Measurements from ENCODE around the gene EBF4. TPM values are rescaled to one million over a fixed set of nuclear protein-coding genes. Genes with fewer than 3 reads are reported as not detected.

EBF4 gene
- total RNA-seq, 1 donor: 0.09 TPM

- peak; percentile 77 for TF ChIP-seq CTCF (IDR thresholded peaks at IDR 0.05; ENCODE audit: insufficient read depth, low read length)
- DNase-seq (ENCODE audit: low read depth): peak; percentile 33
- peak overlapping the region; percentile 55 for H3K4me3 ChIP-seq (ENCODE audit: low read depth, low read length)
These were observed 60.2 kb downstream of the EBF4 start for GRCh38 chr20:2752567-2753460.

- no peak for TF ChIP-seq CTCF (IDR thresholded peaks at IDR 0.05; ENCODE audit: insufficient read depth, low read length)
- DNase-seq (ENCODE audit: low read depth): no peak
- H3K4me3 ChIP-seq (ENCODE audit: low read depth, low read length): no peak overlapping the region
These were observed 61.0 kb downstream of the EBF4 start for GRCh38 chr20:2753461-2754040.

DNA sequence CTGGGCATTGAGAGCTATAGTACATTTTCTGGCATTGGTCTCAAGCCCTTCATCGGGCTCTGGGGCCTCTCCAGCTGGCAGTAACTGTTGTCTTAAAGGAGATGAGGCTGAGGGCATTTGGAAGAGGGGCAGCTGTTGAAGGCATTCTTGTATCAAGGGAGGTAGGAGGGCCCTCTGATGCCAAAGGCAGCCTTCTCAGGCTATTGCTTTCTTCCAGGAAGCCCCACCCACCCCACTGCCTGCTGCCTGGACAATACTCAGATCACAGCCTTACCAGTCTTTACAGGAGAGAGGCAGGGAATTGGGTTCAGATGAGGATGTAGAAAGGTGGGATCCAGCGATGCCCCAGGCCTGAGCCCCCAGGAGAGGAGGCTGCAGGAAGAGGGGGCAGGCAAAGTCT is 61.8 kb downstream of the EBF4 start:
- no peak for DNase-seq (ENCODE audit: low read depth)
- no peak for TF ChIP-seq CTCF (IDR thresholded peaks at IDR 0.05; ENCODE audit: insufficient read depth, low read length)
- no peak overlapping the region for H3K4me3 ChIP-seq (ENCODE audit: low read depth, low read length)

- H3K4me3 ChIP-seq (ENCODE audit: low read depth, low read length): no peak overlapping the region
- TF ChIP-seq CTCF (IDR thresholded peaks at IDR 0.05; ENCODE audit: insufficient read depth, low read length): no peak
- DNase-seq (ENCODE audit: low read depth): no peak
These were observed 63.0 kb downstream of the EBF4 start for GRCh38 chr20:2755451-2756055.

DNA sequence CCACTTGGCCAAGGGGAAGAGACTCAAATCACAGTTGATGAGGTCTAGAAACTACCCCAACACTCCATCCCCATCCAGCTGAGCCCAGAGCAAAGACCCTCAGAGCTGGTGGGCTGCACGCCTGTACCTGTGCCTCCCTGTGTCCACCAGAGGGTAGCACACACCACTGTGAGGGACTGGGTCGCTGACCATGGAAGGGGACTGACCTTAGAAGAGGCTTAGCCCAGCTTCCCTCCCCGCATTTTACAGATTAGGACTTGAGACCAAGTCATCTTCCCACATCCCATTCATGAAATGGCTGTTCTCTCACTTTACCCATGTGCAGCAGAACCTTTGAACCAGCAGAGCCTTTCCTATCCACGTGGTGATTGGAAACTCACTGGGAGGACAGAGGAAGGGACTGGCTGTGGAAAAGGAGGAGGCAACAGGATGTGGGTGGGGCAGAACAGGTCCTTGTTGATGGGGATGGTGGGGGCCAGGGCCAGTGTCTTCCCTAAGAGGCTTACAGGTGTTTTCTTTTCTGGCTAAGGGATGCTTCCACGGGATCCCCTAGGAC is 63.6 kb downstream of the EBF4 start:
- H3K4me3 ChIP-seq (ENCODE audit: low read depth, low read length): no peak overlapping the region
- peak; percentile 86 for TF ChIP-seq CTCF (IDR thresholded peaks at IDR 0.05; ENCODE audit: insufficient read depth, low read length)
- peak; percentile 65 for DNase-seq (ENCODE audit: low read depth)

DNA sequence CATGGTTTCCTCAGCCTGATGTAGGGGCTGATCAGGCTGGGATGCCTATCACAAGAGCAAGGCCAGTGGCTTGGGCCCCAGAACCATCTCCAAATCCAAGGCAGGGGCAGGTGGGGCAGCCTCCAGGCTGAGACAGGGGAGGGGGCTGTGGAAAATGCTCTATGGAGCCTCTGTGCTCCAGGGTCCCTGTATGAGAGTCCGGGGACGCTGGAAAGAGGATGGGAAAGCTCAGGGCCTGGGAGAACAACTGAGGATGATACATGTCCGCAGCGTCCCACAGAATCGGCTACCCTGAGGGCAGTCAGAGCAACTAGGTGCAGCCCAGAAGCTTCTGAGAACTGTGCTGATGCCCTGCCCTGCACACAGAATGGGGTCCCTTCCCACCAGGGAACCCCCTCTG is 64.4 kb downstream of the EBF4 start:
- no peak for DNase-seq (ENCODE audit: low read depth)
- TF ChIP-seq CTCF (IDR thresholded peaks at IDR 0.05; ENCODE audit: insufficient read depth, low read length): no peak
- H3K4me3 ChIP-seq (ENCODE audit: low read depth, low read length): no peak overlapping the region

All from fibroblast of the aortic adventitia (primary cell).